ENCODE data around the gene ABHD3. TPM values are rescaled to one million over a fixed set of nuclear protein-coding genes. Genes with fewer than 3 reads are reported as not detected.

Gene ABHD3
- total RNA-seq, 1 donor from 2014 or later: 9.6 TPM

DNA sequence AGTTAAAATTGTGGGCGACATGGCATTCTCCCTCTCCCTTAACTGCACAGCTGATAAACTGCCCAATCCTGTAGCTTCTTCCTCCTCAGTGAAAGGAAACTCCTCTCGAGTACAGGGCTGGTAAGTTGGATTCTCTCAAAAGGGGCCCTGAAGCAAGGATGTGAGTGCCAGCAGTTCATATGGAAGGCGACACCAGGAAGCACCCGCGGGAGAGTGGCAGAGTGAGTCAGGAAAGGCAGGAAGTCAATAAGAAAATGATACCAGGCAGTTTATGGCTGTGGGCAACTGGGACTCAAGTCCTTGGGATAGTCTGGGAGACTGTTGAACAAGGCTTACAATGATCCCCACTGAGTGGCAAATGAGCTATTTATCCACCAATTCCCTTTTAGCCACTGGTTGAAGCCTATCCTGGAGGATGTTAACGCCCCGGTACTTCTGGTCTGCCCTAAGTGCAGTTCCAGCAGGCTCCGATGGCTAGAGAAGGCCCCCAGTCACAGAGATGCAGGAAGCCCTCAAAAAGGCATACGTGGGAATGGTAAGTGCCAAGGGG, 34.8 kb downstream of the ABHD3 start:
- intact Hi-C loops (cut with DNase I): no loop called here

DNA sequence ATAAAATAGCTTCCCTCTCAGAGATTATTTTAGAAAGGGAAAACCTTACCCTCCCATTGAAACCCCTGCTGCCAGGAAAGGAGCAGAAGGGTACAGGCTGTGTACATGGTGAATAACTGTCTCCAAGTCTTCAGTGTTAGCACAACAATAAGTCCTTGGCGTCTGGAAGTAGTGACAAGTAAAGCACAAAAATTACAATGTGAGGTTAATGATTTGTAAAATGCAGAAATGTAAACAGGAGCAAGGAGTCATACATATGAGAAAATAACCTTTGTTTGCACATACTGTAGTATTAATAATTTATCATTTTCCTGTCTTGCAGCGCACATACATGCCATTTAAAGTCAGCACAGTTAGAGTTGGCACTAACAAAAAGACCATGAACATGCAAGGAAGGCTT, 40.5 kb downstream of the ABHD3 start:
- intact Hi-C loops (cut with DNase I): no loop called here
- TF ChIP-seq, protein P1, sequence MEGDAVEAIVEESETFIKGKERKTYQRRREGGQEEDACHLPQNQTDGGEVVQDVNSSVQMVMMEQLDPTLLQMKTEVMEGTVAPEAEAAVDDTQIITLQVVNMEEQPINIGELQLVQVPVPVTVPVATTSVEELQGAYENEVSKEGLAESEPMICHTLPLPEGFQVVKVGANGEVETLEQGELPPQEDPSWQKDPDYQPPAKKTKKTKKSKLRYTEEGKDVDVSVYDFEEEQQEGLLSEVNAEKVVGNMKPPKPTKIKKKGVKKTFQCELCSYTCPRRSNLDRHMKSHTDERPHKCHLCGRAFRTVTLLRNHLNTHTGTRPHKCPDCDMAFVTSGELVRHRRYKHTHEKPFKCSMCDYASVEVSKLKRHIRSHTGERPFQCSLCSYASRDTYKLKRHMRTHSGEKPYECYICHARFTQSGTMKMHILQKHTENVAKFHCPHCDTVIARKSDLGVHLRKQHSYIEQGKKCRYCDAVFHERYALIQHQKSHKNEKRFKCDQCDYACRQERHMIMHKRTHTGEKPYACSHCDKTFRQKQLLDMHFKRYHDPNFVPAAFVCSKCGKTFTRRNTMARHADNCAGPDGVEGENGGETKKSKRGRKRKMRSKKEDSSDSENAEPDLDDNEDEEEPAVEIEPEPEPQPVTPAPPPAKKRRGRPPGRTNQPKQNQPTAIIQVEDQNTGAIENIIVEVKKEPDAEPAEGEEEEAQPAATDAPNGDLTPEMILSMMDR (IDR thresholded peaks at IDR 0.05): no peak
- no peaks in the 10 kb centered on the region for H3K4me1 ChIP-seq
- DNase-seq (ENCODE audit: low spot score in 2 of 2): no peak
- H3K36me3 ChIP-seq: peaks cover 0 to 2% of the 10 kb centered on the region in 2 donors
- no peaks in the 10 kb centered on the region for H3K9me3 ChIP-seq
- no peak overlapping the region for H3K27ac ChIP-seq
- no peaks in the 10 kb centered on the region for H3K27me3 ChIP-seq
- H3K4me3 ChIP-seq: no peak overlapping the region

More for the DNA sequence above, 34.8 kb downstream of the ABHD3 start:
- H3K9me3 ChIP-seq: no peaks in the 10 kb centered on the region
- H3K4me3 ChIP-seq: no peak overlapping the region
- peaks cover 0 to 5% of the 10 kb centered on the region in 2 donors for H3K36me3 ChIP-seq
- no peak for DNase-seq (ENCODE audit: low spot score in 2 of 2)
- no peak overlapping the region for H3K27ac ChIP-seq
- TF ChIP-seq, protein P1 (IDR thresholded peaks at IDR 0.05): no peak
- H3K27me3 ChIP-seq: no peaks in the 10 kb centered on the region
- H3K4me1 ChIP-seq: peaks cover 0 to 4% of the 10 kb centered on the region in 2 donors

GRCh38 chr18:21663578-21663977, 41.0 kb downstream of the ABHD3 start:
- DNase-seq (ENCODE audit: low spot score in 2 of 2): no peak
- TF ChIP-seq, protein P1 (IDR thresholded peaks at IDR 0.05): no peak

DNA sequence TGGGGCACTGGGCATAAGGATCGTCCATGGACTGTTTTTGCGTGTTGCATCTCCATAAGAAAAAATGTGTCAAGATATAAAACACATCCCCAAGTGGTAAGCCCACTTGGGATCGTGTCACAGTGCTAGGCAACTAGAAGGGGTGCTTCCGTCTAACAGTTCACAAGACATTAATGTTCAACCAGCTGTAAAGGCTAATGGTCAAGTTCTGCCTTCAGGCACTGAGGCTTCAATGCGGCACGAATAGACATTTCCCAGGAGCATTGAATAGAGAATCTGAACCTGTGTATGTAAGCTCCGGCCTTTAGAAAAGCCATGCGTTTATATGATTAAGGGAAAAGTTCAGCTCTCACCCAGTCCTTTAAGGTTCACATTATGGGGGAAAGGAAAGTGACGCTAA, 42.0 kb downstream of the ABHD3 start:
- no peaks in the 10 kb centered on the region for H3K27me3 ChIP-seq
- no peaks in the 10 kb centered on the region for H3K9me3 ChIP-seq
- H3K27ac ChIP-seq: no peak overlapping the region
- no peak overlapping the region for H3K4me3 ChIP-seq
- peaks cover 0 to 4% of the 10 kb centered on the region in 2 donors for H3K36me3 ChIP-seq
- intact Hi-C loops (cut with DNase I): no loop called here
- TF ChIP-seq, protein P1 (IDR thresholded peaks at IDR 0.05): no peak
- no peak for DNase-seq (ENCODE audit: low spot score in 2 of 2)
- H3K4me1 ChIP-seq: no peaks in the 10 kb centered on the region

More at GRCh38 chr18:21663578-21663977, 41.0 kb downstream of the ABHD3 start:
- no peak overlapping the region for H3K27ac ChIP-seq
- H3K36me3 ChIP-seq: peaks cover 0 to 4% of the 10 kb centered on the region in 2 donors
- no peak overlapping the region for H3K4me3 ChIP-seq
- no peaks in the 10 kb centered on the region for H3K27me3 ChIP-seq
- H3K9me3 ChIP-seq: no peaks in the 10 kb centered on the region
- H3K4me1 ChIP-seq: no peaks in the 10 kb centered on the region
- intact Hi-C loops (cut with DNase I): no loop called here

DNA sequence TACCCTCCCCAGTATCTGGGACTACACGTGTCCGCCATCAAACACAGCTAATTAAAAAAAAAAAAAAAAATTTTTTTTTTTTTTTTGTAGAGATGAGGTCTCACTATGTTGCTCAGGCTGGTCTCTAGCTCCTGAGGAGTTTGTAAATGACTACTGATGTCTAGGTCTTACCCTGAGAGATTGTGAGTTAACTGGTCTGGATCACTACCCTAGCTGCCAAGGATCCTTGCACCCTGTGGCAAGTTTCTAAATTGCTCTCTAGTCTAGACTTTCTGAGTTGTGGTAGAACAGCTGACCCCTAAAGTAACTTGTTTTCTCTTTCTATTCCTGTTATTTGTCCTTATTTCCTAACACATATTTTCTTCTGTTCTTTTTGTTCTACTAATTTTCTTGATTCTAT, 44.5 kb downstream of the ABHD3 start:
- TF ChIP-seq, protein P1 (IDR thresholded peaks at IDR 0.05): no peak
- H3K9me3 ChIP-seq: no peaks in the 10 kb centered on the region

DNA sequence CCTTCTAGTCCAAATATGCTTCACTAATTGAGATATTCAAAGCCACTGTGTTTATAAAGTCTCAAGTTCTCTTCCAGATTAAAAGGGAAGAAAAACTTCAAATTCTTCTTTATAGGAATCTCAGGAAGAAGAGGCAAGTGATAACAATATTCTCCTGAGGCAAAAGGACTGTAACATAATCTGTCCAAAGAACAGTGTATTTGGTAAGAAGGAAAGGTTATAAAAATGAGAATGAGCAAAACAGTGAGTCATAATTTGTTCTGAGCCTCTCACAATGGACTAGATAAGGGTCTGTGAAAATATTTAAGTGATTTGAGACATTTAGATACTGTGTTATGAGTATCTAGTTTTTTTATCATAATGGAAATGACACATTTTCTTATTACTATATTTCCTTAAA, 48.2 kb downstream of the ABHD3 start:
- Histone ChIP-seq H3K4me1 (no peaks in the 10 kb centered on the region), H3K9me3 (no peaks in the 10 kb centered on the region), H3K27ac (no peak overlapping the region), H3K36me3 (peaks cover 0 to 11% of the 10 kb centered on the region in 2 donors), H3K4me3 (no peak overlapping the region), H3K27me3 (no peaks in the 10 kb centered on the region)
- TF ChIP-seq, protein P1 (IDR thresholded peaks at IDR 0.05): no peak
- DNase-seq (ENCODE audit: low spot score in 2 of 2): no peak
- intact Hi-C loops (cut with DNase I): no loop called here

More for the DNA sequence above, 44.5 kb downstream of the ABHD3 start:
- intact Hi-C loops (cut with DNase I): no loop called here
- Histone ChIP-seq H3K4me1 (no peaks in the 10 kb centered on the region), H3K4me3 (no peak overlapping the region), H3K36me3 (peaks cover 0 to 11% of the 10 kb centered on the region in 2 donors), H3K27ac (no peak overlapping the region), H3K27me3 (no peaks in the 10 kb centered on the region)
- DNase-seq (ENCODE audit: low spot score in 2 of 2): no peak
